Measurements from ENCODE around the gene NOTUM. TPM values are rescaled to one million over a fixed set of nuclear protein-coding genes. Genes with fewer than 3 reads are reported as not detected.

NOTUM gene
- total and polyA plus RNA-seq, 4 donors = 0.19 to 5.4 (median 1.6) TPM

DNA sequence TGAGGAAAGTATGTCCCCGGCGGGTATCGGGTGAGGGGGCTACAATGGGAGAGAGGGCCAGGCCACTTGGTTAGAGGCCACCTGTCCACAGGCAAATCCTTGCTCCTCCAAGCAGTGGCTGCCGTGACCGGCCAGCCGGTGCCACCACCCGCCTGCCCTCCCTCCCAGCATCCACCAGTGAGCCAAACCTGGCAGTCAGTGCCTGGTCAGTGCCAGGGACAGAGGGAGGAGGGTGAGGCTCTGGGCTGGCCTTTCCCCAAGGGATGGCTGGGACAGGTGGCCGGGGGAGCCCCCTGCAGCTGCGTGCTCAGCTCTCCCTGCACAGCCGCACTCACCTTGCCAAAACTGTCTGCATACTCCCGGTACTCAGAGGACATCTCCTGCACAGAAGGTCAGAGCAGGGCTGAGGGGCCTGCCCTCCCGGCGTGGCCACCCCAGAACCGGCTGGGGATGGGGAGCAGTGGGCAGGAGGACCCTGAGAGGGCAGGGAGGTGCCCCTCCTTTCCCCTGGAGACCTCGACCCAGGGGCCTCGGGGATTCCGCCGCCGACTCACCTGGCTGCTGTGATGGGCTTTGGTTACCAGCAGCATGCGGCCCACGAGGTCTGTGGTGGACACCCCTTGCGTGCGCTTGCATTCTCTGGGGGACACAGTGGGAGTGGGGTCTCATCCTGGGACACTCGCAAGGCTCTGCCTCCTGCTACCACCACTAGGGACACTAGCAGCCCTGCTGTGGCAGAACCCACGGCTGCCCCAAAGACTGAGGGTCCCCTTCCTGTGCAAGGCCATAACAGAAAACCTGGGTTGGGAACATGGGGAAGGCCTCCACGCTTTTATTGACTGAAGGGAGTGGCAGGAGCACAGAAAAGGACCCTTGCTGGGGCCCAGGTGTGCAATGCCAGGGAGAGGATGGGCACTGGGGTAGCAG is 53.5 kb downstream of the NOTUM start:
- H3K4me1 ChIP-seq (ENCODE audit: control insufficient read depth in 4 of 4, insufficient read depth in 4 of 4, low read length in 3 of 4) = peaks cover 12 to 49% (median 23%) of the 10 kb centered on the region in 4 donors
- H3K36me3 ChIP-seq (ENCODE audit: control insufficient read depth in 4 of 4, insufficient read depth in 3 of 4, low read depth in 1 of 4, low read length in 3 of 4) = peaks cover 0 to 36% (median 20%) of the 10 kb centered on the region in 4 donors
- TF ChIP-seq ATF3 (IDR thresholded peaks at IDR 0.05) (no peak), HNF4G (IDR thresholded peaks at IDR 0.05) (no peak), RXRA (IDR thresholded peaks at IDR 0.05) (no peak), EGR1 (IDR thresholded peaks at IDR 0.05; ENCODE audit: low read depth in 2 of 2) (no peak), FOXA2 (IDR thresholded peaks at IDR 0.05) (no peak), NR2F2 (IDR thresholded peaks at IDR 0.05) (no peak), RAD21 (IDR thresholded peaks at IDR 0.05) (no peak), TAF1 (conservative IDR thresholded peaks at IDR 0.05) (no peak), YY1 (IDR thresholded peaks at IDR 0.05) (no peak), JUND (IDR thresholded peaks at IDR 0.05) (no peak)
- H3K4me3 ChIP-seq (ENCODE audit: low read depth in 1 of 3, low read length in 3 of 3) = no peak overlapping the region
- H3K9me3 ChIP-seq (ENCODE audit: control insufficient read depth in 4 of 4, low read length in 3 of 4) = no peaks in the 10 kb centered on the region
- H3K9ac ChIP-seq (ENCODE audit: low read depth in 1 of 2, low read length in 2 of 2) = no peak overlapping the region
- no peaks in the 10 kb centered on the region for H3K27me3 ChIP-seq (ENCODE audit: control insufficient read depth in 4 of 4, insufficient read depth in 4 of 4, low read length in 3 of 4)
- 91% methylated on average over 26 of the region's 26 CpGs for WGBS
- DNase-seq (ENCODE audit: low spot score) = no peak
- no peak overlapping the region for H3K27ac ChIP-seq (ENCODE audit: low read depth in 1 of 2, low read length in 2 of 2)

- TF ChIP-seq, protein P1, sequence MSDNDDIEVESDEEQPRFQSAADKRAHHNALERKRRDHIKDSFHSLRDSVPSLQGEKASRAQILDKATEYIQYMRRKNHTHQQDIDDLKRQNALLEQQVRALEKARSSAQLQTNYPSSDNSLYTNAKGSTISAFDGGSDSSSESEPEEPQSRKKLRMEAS (IDR thresholded peaks at IDR 0.05) = no peak
- TF ChIP-seq FOXA1 (IDR thresholded peaks at IDR 0.05) (no peak), CTCF (IDR thresholded peaks at IDR 0.05; ENCODE audit: low read depth, low read length, missing input control) (no peak), ZBTB33 (IDR thresholded peaks at IDR 0.05) (no peak), RAD21 (IDR thresholded peaks at IDR 0.05) (no peak), RXRA (IDR thresholded peaks at IDR 0.05) (no peak), ATF3 (IDR thresholded peaks at IDR 0.05) (no peak), HNF4G (IDR thresholded peaks at IDR 0.05) (no peak), HNF4A (conservative IDR thresholded peaks at IDR 0.05) (no peak)
- WGBS = 91% methylated on average over 15 of the region's 15 CpGs
- Histone ChIP-seq H3K27ac (ENCODE audit: low read depth in 1 of 2, low read length in 2 of 2) (no peak overlapping the region), H3K9me3 (ENCODE audit: control insufficient read depth in 4 of 4, low read length in 3 of 4) (no peaks in the 10 kb centered on the region), H3K4me1 (ENCODE audit: control insufficient read depth in 4 of 4, insufficient read depth in 4 of 4, low read length in 3 of 4) (peaks cover 8 to 48% (median 24%) of the 10 kb centered on the region in 4 donors), H3K27me3 (ENCODE audit: control insufficient read depth in 4 of 4, insufficient read depth in 4 of 4, low read length in 3 of 4) (no peaks in the 10 kb centered on the region), H3K36me3 (ENCODE audit: control insufficient read depth in 4 of 4, insufficient read depth in 3 of 4, low read depth in 1 of 4, low read length in 3 of 4) (peaks cover 0 to 36% (median 19%) of the 10 kb centered on the region in 4 donors), H3K9ac (ENCODE audit: low read depth in 1 of 2, low read length in 2 of 2) (no peak overlapping the region), H3K4me3 (ENCODE audit: low read depth in 1 of 3, low read length in 3 of 3) (no peak overlapping the region)
- no peak for DNase-seq (ENCODE audit: low spot score)
Measured at GRCh38 chr17:81906476-81907218, 54.3 kb downstream of the NOTUM start.

Data from liver (tissue), 9 donors.